OCI-LY3 (cell line): ENCODE measurements around the gene MT1H.

Experiments used
- H2AFZ ChIP-seq: fragments of 200-600, 300-600 bp; shearing (Covaris generic); 2 replicates; pipeline ENCODE4 v1.6.0; 2014; ENCODE audit warnings: antibody characterized with exemption, low read depth, low read length
- H3K27ac ChIP-seq: fragments of 200-600, 300-600 bp; sonication (generic); 2 replicates; pipeline ENCODE4 v1.5.1; 2014; ENCODE audit warnings: mild to moderate bottlenecking, low read length, moderate library complexity, mixed read lengths
- H3K27me3 ChIP-seq: fragments of 200-600, 300-600 bp; sonication (generic); 2 replicates; pipeline ENCODE4 v1.6.1; 2014; ENCODE audit warnings: low read depth, low read length, mixed read lengths
- H3K36me3 ChIP-seq: fragments of 200-600, 300-600 bp; sonication (generic); replicated peaks from 2 replicates; pipeline ENCODE3; 2014; ENCODE audit warnings: low read depth, low read length, mixed read lengths
- H3K4me1 ChIP-seq: fragments of 300-600, 200-600 bp; sonication (generic); 2 replicates; pipeline ENCODE4 v1.6.1; 2014; ENCODE audit warnings: low read length, mixed read lengths
- H3K4me2 ChIP-seq: fragments of 200-600, 300-600 bp; sonication (generic); 2 replicates; pipeline ENCODE4 v1.6.1; 2014; ENCODE audit warnings: low read length, mixed read lengths
- H3K4me3 ChIP-seq: fragments of 300-600, 200-600 bp; sonication (generic); 2 replicates; pipeline ENCODE4 v1.5.1; 2014; ENCODE audit warnings: antibody characterized with exemption, mild to moderate bottlenecking, low read length, moderate library complexity
- H3K79me2 ChIP-seq: fragments of 300-600, 200-600 bp; shearing (Covaris generic); 2 replicates; pipeline ENCODE4 v1.6.1; 2014; ENCODE audit warnings: mild to moderate bottlenecking, low read length, mixed read lengths
- H3K9ac ChIP-seq: fragments of 300-600, 200-600 bp; shearing (Covaris generic); 2 replicates; pipeline ENCODE4 v1.6.0; 2014; ENCODE audit warnings: mild to moderate bottlenecking, low read length, moderate library complexity
- H3K9me3 ChIP-seq: fragments of 200-600, 300-600 bp; shearing (Covaris generic); 2 replicates; pipeline ENCODE4 v1.6.1; 2014; ENCODE audit warnings: low read length, mixed read lengths; ENCODE audit not compliant: insufficient read depth
- H4K20me1 ChIP-seq: fragments of 200-600, 300-600 bp; sonication (generic); 2 replicates; pipeline ENCODE4 v1.6.1; 2016; ENCODE audit warnings: low read length, mixed read lengths; ENCODE audit not compliant: insufficient read depth
- EZH2phosphoT487 ChIP-seq: fragments of 200-600 bp; shearing (Covaris generic); IDR thresholded peaks from 2 replicates; pipeline ENCODE4 v1.6.1; 2018; ENCODE audit warnings: antibody characterized with exemption, mixed run types, low read depth
- TF ChIP-seq, protein P1 (sequence below): fragments of 200-600, 300-600 bp; sonication (generic); IDR thresholded peaks from 2 replicates; pipeline ENCODE4 v1.5.1; 2014; ENCODE audit warnings: antibody characterized with exemption, low read length, low read depth

Gene MT1H

DNA sequence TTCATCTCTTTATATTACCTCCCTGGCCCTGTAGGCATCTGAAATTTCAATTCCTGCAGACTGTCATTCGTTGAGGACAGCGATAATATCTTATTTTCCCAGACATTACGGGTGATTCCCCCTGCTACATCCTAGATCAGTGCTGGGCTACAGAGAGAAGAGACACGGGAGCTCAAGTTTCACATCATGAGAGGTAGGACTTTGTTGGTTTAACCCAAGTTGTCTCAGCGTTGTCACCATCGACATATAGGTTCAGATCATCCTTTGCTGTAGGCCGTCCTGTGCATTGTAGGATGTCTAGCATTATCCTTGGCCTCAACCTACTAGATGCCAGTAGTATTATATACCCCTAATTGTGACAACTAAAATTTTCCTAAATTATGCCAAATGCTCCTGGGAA, 31.9 kb downstream of the MT1H start:
- no peak overlapping the region for H3K27ac ChIP-seq
- H3K36me3 ChIP-seq = no peaks in the 10 kb centered on the region
- TF ChIP-seq, protein P1, sequence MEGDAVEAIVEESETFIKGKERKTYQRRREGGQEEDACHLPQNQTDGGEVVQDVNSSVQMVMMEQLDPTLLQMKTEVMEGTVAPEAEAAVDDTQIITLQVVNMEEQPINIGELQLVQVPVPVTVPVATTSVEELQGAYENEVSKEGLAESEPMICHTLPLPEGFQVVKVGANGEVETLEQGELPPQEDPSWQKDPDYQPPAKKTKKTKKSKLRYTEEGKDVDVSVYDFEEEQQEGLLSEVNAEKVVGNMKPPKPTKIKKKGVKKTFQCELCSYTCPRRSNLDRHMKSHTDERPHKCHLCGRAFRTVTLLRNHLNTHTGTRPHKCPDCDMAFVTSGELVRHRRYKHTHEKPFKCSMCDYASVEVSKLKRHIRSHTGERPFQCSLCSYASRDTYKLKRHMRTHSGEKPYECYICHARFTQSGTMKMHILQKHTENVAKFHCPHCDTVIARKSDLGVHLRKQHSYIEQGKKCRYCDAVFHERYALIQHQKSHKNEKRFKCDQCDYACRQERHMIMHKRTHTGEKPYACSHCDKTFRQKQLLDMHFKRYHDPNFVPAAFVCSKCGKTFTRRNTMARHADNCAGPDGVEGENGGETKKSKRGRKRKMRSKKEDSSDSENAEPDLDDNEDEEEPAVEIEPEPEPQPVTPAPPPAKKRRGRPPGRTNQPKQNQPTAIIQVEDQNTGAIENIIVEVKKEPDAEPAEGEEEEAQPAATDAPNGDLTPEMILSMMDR = no peak
- TF ChIP-seq EZH2phosphoT487 = no peak
- peak overlapping the region; percentile 89 for H2AFZ ChIP-seq
- peak overlapping the region; percentile 54 for H3K4me2 ChIP-seq
- no peaks in the 10 kb centered on the region for H4K20me1 ChIP-seq
- H3K9ac ChIP-seq = no peak overlapping the region
- no peak overlapping the region for H3K4me3 ChIP-seq
- H3K4me1 ChIP-seq = peaks cover 8% of the 10 kb centered on the region
- no peaks in the 10 kb centered on the region for H3K9me3 ChIP-seq
- H3K79me2 ChIP-seq = no peaks in the 10 kb centered on the region
- H3K27me3 ChIP-seq = no peaks in the 10 kb centered on the region

DNA sequence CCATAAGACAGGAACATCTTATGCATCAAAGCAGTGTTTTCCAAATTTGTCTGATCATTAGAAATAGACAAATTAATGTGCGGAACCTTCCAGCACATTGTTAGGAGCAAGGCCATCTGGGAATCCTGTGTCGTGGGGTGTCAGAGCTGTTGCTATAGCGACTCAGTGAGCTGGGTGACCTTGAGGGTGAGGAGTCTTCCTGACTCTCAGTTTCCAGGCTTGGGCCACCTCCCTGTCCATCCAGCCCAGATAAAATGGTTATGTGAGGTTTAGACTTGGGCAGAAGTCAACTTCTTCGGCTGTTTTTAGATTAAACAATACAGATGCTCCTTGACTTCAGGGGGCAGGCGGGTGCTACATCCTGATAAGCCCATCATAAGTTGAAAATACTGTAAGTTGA, 33.2 kb downstream of the MT1H start:
- no peak overlapping the region for H3K27ac ChIP-seq
- no peaks in the 10 kb centered on the region for H3K36me3 ChIP-seq
- peaks cover 8% of the 10 kb centered on the region for H3K4me1 ChIP-seq
- peak overlapping the region; percentile 63; the same call in 1 of the 2 replicates for H2AFZ ChIP-seq
- H3K9ac ChIP-seq = no peak overlapping the region
- H3K27me3 ChIP-seq = no peaks in the 10 kb centered on the region
- H4K20me1 ChIP-seq = no peaks in the 10 kb centered on the region
- H3K79me2 ChIP-seq = no peaks in the 10 kb centered on the region
- H3K9me3 ChIP-seq = no peaks in the 10 kb centered on the region
- no peak overlapping the region for H3K4me2 ChIP-seq
- H3K4me3 ChIP-seq = no peak overlapping the region
- TF ChIP-seq, protein P1 = no peak
- TF ChIP-seq EZH2phosphoT487 = no peak

DNA sequence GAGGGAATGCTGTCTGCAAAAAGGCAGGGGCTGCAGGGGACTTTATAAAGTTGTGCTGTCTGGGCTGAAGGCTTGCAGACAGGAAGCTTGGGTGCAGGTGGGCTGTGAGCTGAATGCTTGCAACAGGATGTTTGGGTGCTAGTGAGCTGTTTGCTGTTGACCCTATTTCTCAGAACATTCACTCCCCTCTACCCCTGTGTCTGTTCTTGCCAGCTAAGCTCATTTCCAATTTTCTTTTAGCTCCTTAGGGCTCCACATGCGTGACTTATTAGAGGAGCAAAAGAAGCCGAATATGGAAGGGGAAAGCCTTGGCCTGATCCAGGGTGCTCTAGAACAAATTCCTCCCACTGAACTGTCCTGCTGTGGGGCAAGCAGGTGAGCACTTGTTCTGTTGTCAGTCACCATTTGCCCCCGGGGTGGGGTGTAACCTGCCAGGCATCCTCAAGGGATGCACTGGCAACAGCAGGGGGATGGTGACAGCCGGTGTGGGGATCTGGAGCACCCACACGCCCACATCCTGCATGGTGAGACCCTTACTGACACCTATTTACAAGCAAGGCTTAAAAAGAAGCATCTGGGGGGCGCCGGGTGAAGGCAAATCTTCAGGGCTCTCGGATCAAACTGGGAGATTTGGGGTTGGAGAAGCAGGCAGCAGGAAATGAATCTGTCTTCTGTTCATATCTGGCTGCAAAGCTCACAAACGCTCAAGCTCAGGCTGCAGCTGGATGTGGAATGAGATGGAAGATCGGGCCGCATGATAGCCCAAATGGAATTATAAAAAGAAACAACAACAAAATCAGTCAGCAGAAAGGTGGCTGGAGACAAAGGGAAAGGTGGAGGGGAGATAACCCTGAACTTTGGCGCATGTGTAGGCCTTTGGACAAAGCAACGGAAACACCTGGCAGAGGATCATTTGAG, 39.2 kb downstream of the MT1H start:
- H3K79me2 ChIP-seq = no peaks in the 10 kb centered on the region
- TF ChIP-seq, protein P1 = no peak
- no peak for TF ChIP-seq EZH2phosphoT487
- no peaks in the 10 kb centered on the region for H3K4me1 ChIP-seq
- H3K36me3 ChIP-seq = no peaks in the 10 kb centered on the region
- no peak overlapping the region for H3K9ac ChIP-seq
- H4K20me1 ChIP-seq = no peaks in the 10 kb centered on the region
- no peaks in the 10 kb centered on the region for H3K9me3 ChIP-seq
- peaks cover 9% of the 10 kb centered on the region for H3K27me3 ChIP-seq
- 0 out of 2 replicates have a peak overlapping the region, but pooled peaks have one; percentile 1 for H2AFZ ChIP-seq
- H3K4me3 ChIP-seq = no peak overlapping the region
- H3K4me2 ChIP-seq = no peak overlapping the region
- H3K27ac ChIP-seq = no peak overlapping the region

DNA sequence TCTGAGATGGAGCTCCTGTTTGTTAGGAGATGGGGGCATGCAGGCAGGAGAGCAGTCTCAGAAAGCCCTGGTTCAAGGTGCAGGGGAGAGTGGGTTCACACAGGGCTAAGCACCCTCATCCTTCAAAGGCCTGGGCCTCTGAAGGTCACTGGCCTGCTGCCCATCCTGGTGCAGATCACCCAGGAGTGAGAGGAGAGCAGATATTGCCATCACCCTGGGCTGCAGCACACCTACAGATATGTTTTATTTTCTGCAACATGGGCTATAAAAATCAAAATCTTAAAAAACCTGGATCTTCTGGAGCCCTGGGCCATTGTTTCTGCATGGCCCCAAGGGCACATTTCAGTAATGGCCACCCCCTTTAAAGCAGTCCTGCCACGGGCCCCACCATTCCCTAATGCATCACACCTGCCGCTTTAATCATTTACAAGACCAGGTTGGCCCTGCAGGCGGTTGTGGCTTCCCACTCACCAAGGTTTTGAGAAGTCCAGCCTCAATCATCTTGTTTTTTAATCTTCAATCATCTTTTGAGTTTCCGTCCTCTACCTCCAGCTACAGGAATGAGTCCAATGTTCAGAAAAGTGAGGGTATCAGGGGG, 39.9 kb downstream of the MT1H start:
- Histone ChIP-seq H3K79me2 (no peaks in the 10 kb centered on the region), H3K9me3 (no peaks in the 10 kb centered on the region), H3K9ac (no peak overlapping the region), H4K20me1 (no peaks in the 10 kb centered on the region), H2AFZ (no peak overlapping the region), H3K27ac (no peak overlapping the region), H3K4me3 (no peak overlapping the region), H3K4me2 (no peak overlapping the region), H3K27me3 (peaks cover 9% of the 10 kb centered on the region), H3K4me1 (no peaks in the 10 kb centered on the region), H3K36me3 (no peaks in the 10 kb centered on the region)
- TF ChIP-seq, protein P1 = no peak
- no peak for TF ChIP-seq EZH2phosphoT487
